MM.1S (cell line): ENCODE measurements around the gene KDM4C.

Source experiments
- DNase-seq: peaks from one replicate; pipeline ENCODE4 v3.0.0-alpha.2; 2015
- H2AFZ ChIP-seq: fragments of 300-600 bp; sonication (generic); 2 replicates; pipeline ENCODE4 v1.6.0; 2016; ENCODE audit warnings: antibody characterized with exemption, low read length
- H3F3A ChIP-seq: fragments of 300-600 bp; sonication (generic); 2 replicates; pipeline ENCODE4 v1.6.1; 2016; ENCODE audit warnings: mild to moderate bottlenecking, antibody characterized with exemption, low read length, moderate library complexity, mixed read lengths; ENCODE audit not compliant: insufficient read depth
- H3K27ac ChIP-seq: fragments of 300-600 bp; sonication (generic); 2 replicates; pipeline ENCODE4 v1.5.1; 2016; ENCODE audit warnings: mild to moderate bottlenecking, low read length
- H3K27me3 ChIP-seq: fragments of 300-600 bp; sonication (generic); replicated peaks from 2 replicates; pipeline ENCODE4 v1.6.0; 2016; ENCODE audit warnings: low read length; ENCODE audit not compliant: insufficient read depth
- H3K36me3 ChIP-seq: fragments of 300-600 bp; sonication (generic); replicated peaks from 2 replicates; pipeline ENCODE4 v1.6.1; 2016; ENCODE audit warnings: mild to moderate bottlenecking, low read length, mixed read lengths; ENCODE audit not compliant: insufficient read depth
- H3K4me1 ChIP-seq: fragments of 300-600 bp; sonication (generic); 2 replicates; pipeline ENCODE4 v1.6.1; 2016; ENCODE audit warnings: low read length, mixed read lengths
- H3K4me2 ChIP-seq: fragments of 300-600 bp; sonication (generic); 2 replicates; pipeline ENCODE4 v1.6.0; 2016; ENCODE audit warnings: low read depth, low read length
- H3K4me3 ChIP-seq: fragments of 300-600 bp; sonication (generic); 2 replicates; pipeline ENCODE4 v1.5.1; 2016; ENCODE audit warnings: low read length, mixed read lengths
- H3K79me2 ChIP-seq: fragments of 300-600 bp; sonication (generic); 2 replicates; pipeline ENCODE4 v1.6.1; 2016; ENCODE audit warnings: mixed run types, low read length, mixed read lengths
- H3K9ac ChIP-seq: fragments of 300-600 bp; sonication (generic); 2 replicates; pipeline ENCODE4 v1.6.1; 2016; ENCODE audit warnings: low read length, mixed read lengths
- H3K9me2 ChIP-seq: fragments of 300-600 bp; sonication (generic); replicated peaks from 2 replicates; pipeline ENCODE4 v1.6.1; 2016; ENCODE audit warnings: mild to moderate bottlenecking, low read length, mixed read lengths; ENCODE audit not compliant: insufficient read depth
- H3K9me3 ChIP-seq: fragments of 300-600 bp; sonication (generic); replicated peaks from 2 replicates; pipeline ENCODE4 v1.6.1; 2016; ENCODE audit warnings: mild to moderate bottlenecking, low read length, mixed read lengths; ENCODE audit not compliant: insufficient read depth
- H4K20me1 ChIP-seq: fragments of 300-600 bp; sonication (generic); 2 replicates; pipeline ENCODE4 v1.6.1; 2016; ENCODE audit warnings: mild to moderate bottlenecking, low read length, moderate library complexity, mixed read lengths; ENCODE audit not compliant: insufficient read depth
- CTCF ChIP-seq: fragments of 300-600 bp; sonication (generic); IDR thresholded peaks from 2 replicates; pipeline ENCODE4 v1.5.1; 2016; ENCODE audit warnings: antibody characterized with exemption, low read length, mixed read lengths
- EZH2 ChIP-seq: fragments of 300-600 bp; sonication (generic); optimal IDR thresholded peaks from 2 replicates; pipeline ENCODE3; 2017; ENCODE audit warnings: low read depth, mild to moderate bottlenecking, antibody characterized with exemption, low read length, mixed read lengths
- EZH2phosphoT487 ChIP-seq: fragments of 300-600 bp; sonication (generic); IDR thresholded peaks from 2 replicates; pipeline ENCODE4 v1.6.1; 2018; ENCODE audit warnings: antibody characterized with exemption, low read length

The KDM4C gene

GRCh38 chr9:7132605-7133004, 374.8 kb downstream of the KDM4C start:
- no peak for TF ChIP-seq CTCF
- Histone ChIP-seq H2AFZ (no peak overlapping the region), H4K20me1 (no peaks in the 10 kb centered on the region), H3K9me2 (no peaks in the 10 kb centered on the region), H3K27me3 (no peaks in the 10 kb centered on the region), H3K4me2 (no peak overlapping the region), H3K9me3 (no peaks in the 10 kb centered on the region), H3K9ac (no peak overlapping the region), H3K36me3 (no peaks in the 10 kb centered on the region), H3K79me2 (no peaks in the 10 kb centered on the region), H3K27ac (no peak overlapping the region), H3F3A (no peaks in the 10 kb centered on the region), H3K4me3 (no peak overlapping the region), H3K4me1 (no peaks in the 10 kb centered on the region)
- no peak for DNase-seq

DNA sequence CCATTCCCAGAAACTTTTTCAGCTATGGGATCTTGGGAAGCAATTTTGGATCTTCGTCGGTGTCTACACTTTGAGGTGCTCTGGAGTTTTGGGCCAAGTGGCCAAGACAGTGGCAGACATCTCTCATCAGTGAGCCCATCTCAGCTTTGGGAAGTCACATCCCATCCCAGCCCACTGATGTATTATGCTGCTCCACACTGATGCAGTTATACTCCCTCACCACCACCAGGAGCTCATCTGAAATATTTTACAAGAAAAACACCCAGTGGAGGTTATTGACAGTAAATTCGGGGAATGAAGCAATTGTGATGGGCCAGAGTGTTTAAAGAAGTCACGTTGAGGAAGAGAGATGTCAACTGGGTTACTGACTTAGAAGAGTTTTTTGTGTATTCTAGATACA, 378.0 kb downstream of the KDM4C start:
- H4K20me1 ChIP-seq: no peaks in the 10 kb centered on the region
- TF ChIP-seq EZH2: no peak
- TF ChIP-seq CTCF: no peak
- no peak for TF ChIP-seq EZH2phosphoT487
- no peak overlapping the region for H2AFZ ChIP-seq

GRCh38 chr9:7137040-7137439, 379.3 kb downstream of the KDM4C start:
- H3F3A ChIP-seq: no peaks in the 10 kb centered on the region
- no peaks in the 10 kb centered on the region for H3K4me1 ChIP-seq
- no peaks in the 10 kb centered on the region for H3K79me2 ChIP-seq
- H3K27ac ChIP-seq: no peak overlapping the region
- no peaks in the 10 kb centered on the region for H3K36me3 ChIP-seq
- H3K4me3 ChIP-seq: no peak overlapping the region
- H4K20me1 ChIP-seq: no peaks in the 10 kb centered on the region
- no peak overlapping the region for H2AFZ ChIP-seq
- no peak for DNase-seq
- no peak overlapping the region for H3K9ac ChIP-seq
- H3K9me2 ChIP-seq: no peaks in the 10 kb centered on the region
- TF ChIP-seq EZH2 (no peak), CTCF (no peak), EZH2phosphoT487 (no peak)
- H3K9me3 ChIP-seq: no peaks in the 10 kb centered on the region
- no peaks in the 10 kb centered on the region for H3K27me3 ChIP-seq
- no peak overlapping the region for H3K4me2 ChIP-seq

More for the DNA sequence above, 378.0 kb downstream of the KDM4C start:
- Histone ChIP-seq H3K4me3 (no peak overlapping the region), H3K9ac (no peak overlapping the region), H3K27me3 (no peaks in the 10 kb centered on the region), H3K9me3 (no peaks in the 10 kb centered on the region), H3K9me2 (no peaks in the 10 kb centered on the region), H3K79me2 (no peaks in the 10 kb centered on the region), H3F3A (no peaks in the 10 kb centered on the region), H3K4me1 (no peaks in the 10 kb centered on the region), H3K36me3 (no peaks in the 10 kb centered on the region), H3K4me2 (no peak overlapping the region), H3K27ac (no peak overlapping the region)
- no peak for DNase-seq
